Activated CD4-positive, alpha-beta T cell treated with anti-CD3 and anti-CD28 coated beads, Interleukin-2, amount 50 U/mL, for 4 hours (primary cell): ENCODE data around the gene SLC25A26.

Experiments
- DNase-seq, 2 experiments: peaks; one replicate each; pipeline ENCODE4 v3.0.0-alpha.2; 2020

Gene SLC25A26

DNA sequence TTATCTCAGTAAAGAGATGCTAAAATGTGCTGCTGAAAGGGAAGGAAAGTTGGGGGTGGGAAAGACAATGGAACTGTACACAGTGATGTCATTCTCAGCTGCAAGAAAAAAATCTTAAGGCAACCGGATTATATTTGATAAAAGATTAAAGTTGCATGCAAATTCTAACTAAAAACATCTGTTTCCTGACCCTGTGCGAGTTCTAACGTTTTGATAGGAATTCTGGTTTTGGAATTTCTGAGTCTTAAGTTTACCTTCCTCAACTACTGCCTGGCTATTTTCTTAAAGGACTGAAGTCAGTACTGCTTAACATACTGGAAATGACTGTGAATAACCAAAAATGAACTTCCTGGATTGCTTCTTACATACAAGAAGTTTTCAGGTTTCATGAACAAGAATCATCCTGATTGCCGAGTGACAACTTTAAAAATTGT lies 115.5 kb downstream of the SLC25A26 start:
- DNase-seq, result no peak

DNA sequence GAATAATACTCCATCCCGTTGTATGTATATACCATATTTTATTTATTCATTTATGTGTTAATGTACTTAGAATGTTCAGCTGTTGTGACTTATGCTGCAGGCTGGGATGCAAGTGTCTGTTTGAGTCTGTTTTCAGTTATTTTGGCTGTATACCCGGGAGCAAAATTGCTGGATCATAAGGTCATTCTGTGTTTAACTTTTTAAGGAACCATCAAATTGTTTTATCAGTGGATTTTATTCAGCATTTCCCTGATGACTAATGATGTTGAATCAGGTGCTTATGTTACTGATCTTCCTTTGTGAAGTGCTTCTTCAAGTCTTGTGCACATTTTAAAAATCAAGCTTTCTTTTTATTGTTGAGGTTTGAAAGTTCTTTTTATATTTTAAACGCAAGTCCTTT lies 118.1 kb downstream of the SLC25A26 start:
- no peak for DNase-seq

DNA sequence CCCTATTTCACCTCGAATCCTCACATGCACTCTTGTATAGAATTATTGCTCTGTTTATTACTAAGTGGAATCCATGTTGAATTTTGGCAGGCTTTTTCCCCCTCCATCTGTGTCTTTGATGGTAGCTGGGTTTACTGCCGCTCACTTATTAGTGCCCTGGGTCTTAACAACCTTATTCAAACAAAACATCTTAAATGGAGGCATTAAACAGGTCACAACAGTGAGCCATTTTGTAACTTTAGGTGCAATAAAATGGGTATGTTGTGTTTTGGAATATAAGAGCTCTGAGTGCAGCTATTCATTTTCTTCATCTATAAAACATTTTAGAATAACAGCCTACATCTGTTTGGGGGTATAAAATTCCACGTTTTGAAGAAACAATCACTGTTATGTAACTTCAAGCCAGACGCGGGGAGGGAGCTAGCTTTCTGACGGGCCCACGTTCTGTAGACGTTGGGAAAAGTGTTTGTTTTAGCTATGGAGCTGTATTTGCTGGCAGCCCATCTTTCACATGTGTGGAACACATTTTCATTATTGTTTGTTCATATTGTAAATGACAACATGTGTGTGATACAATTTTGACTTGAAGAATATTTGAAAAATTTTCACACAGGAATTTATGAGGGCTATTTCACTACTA lies 122.0 kb downstream of the SLC25A26 start:
- DNase-seq, result no peak

DNA sequence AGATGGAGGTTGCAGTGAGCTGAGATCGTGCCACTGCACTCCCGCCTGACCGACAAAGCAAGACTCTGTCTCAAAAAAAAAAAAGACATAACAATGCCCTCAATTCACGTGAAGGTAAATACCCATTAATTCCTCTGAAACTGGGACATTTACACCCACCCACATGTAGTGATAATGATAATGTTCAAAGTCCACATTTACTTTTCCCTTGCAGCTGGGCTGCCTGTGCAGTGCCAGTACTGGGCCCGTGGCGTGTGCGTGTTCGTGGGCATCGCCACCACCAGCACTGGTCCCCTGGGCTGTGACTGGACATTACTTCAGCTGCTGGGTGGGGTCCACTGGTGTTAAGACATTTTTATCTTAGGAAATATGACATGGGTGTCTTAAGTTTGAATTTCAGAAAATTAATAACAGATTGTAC lies 123.6 kb downstream of the SLC25A26 start:
- no peak for DNase-seq

DNA sequence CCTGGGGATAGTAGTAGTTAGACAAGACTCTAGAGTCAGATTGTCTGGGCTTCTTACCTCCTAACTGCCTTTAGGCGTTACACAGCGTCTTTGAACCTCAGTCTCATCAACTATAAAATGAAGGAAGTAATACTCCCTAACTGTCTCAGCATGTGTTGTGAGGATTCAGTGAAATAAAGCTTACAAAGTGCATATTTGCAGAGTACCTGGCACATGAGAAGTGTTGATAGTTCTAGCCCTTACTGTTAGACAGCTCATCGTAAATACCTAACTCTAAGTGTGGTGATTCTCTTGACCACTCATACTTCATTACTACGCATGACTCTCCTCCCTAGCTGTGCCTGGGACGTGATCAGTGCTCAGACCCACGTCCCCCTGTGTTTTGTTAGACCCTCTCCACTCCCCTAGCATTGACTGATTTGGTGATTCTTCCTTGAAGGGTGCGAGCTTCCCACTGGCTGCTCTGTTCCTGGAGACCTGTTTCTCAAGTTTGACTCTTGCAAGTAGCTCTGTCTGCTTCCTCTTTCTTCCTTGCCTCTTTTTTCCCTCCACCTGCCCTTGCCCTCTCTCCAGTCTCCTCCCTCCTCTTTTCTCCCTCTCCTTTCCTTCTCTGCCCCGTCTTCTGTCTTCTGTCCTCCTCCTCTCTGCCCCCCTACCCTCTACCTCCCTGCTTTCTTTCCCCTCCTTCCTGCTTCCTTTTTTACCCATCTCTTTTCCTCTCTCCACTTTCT lies 124.2 kb downstream of the SLC25A26 start:
- DNase-seq, result no peak

DNA sequence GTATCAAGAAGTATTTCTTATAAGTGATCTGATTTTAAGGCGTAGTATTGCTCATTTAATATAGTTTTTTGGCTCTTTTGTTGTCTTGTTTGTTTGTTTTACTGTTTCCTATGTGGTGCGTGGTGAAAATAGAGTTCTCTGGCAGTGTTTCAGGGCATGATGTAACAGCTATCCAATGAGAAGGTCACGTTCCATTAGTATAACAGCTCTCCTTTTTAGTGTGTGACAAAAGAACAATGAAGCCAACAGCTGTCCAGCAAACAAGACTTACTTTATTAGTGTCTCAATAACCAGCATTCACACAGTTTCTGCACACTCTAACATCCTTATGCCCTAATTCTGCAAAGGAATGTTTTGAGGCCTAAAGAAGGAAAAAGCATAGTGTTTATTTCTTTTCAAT lies 127.9 kb downstream of the SLC25A26 start:
- DNase-seq, result no peak

DNA sequence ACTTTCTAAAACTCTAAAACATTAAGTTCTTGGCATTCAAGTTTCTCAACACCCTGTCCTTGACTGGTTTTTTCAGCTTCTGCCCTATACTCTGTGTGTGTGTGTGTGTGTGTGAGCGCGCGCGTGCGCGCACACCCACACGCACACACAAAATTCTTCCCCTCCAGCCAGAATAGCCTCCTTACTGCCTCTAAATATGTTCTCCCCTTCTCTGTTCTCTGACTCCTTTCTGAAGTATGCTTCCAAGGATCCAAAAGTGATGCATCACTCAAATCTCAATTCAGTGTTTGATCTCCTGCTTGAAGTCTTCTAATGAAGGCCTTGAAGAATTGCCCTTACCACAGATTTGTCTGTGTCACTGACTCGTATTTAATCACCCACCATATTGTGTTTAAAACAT lies 129.8 kb downstream of the SLC25A26 start:
- DNase-seq, result no peak

DNA sequence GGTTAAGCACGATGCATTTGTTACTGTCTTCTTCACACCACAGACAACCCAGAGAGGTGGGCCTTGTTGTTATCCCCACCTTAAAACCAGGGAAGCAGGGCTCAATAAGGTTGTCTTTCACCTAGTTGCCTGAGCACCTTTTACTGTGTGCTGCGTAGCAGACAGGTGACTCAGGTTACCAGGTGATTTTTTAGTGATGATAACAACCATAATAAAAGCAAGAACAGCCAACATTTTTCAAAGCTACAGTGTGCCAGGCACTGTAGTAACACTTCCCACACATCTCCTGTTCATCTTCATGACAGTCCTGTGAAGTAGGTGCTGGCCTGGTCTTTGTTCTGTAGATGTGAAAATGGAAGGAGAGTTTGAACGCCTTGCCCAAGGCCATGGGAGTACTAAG lies 132.2 kb downstream of the SLC25A26 start:
- DNase-seq, result no peak

DNA sequence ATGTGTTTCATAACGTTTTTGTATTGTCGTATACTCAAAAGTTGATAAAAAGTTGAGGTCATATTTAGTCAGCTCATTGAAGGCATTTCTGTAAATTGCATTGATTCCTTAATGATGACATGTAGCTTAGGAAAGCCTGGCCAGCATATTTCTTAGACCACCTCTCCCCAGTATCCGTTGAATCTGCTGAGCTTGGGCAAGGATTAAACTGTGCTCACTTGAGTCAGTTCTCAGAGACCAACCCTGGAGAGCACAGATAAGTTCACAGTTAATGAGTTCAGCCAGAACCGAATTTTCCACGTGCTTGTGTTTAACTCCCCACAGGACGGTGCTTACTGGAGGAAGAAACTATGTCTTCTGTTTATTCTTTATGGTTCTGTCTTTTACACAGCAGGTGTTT lies 132.7 kb downstream of the SLC25A26 start:
- no peak for DNase-seq

DNA sequence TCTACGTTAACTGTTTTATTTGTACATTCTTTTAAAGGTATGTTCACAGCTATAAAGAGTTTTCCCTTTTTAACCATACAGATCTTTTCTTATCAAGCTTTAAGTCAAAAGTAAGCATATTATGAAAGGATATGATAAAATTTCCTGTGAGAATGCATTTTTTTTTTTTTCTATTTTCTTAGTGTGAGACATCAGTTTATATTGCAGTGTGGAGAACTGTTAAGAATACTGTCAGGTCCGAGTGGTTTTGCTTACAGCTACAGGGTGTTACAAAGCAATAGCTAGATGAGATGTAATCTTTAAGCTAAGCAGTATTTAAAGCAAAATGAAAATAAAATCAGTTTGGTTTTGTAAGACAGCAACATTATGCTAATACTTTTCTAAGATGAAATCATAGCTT lies 133.2 kb downstream of the SLC25A26 start:
- no peak for DNase-seq

DNA sequence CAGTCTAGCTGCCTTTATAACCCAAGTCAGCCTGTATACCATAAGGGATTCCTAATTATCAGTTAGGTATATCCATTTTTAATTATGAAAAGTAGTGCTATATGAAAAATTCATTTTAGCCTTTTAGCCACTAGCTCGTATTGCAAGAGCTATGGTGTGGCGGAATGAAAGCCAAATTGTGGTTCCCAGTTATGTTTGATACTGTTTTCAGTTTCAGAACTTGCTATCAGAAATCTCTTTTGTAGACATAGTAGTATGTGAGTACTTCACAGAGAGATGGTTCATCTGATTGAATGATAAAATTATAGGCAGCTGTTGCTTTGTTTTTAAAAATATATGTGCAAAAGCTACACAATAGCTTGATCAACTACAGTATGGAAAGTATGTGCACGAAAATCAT lies 134.6 kb downstream of the SLC25A26 start:
- no peak for DNase-seq

DNA sequence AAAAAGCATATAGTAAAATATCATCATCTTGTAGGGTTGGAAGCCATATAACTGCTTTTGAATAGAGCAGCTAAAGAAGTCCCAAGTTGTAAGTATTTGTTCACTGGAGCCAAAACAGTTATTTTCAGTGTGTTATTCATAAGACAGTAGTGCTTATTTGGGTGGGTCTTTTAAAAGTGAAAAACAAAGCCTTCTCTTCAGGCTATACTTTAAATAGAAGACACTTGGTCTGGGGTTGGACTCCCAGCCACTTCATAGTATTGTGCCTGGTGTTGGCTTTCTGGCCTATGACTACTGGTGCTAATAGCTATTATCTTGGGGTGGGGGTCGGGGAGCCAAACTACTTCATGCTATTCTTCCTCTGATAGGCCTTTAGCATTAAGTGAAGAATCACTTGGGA lies 135.2 kb downstream of the SLC25A26 start:
- DNase-seq, result no peak

DNA sequence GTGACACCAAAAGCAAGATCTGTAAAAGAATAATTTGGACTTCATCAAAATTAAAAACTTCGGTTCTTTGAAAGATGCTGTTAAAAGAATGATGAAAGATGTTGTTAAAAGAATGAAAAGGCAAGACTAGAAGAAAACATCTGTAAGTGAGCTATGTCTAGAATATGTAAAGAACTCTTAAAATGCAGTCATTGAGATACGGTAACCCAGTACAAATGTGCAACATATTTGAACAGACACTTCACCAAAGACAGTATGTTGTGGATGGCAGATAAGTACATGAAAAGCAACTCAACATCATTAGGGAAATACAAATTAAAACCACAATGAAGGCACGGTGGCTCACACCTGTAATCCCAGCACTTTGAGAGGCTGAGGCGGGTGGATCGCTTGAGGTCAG lies 140.6 kb downstream of the SLC25A26 start:
- DNase-seq, result no peak

DNA sequence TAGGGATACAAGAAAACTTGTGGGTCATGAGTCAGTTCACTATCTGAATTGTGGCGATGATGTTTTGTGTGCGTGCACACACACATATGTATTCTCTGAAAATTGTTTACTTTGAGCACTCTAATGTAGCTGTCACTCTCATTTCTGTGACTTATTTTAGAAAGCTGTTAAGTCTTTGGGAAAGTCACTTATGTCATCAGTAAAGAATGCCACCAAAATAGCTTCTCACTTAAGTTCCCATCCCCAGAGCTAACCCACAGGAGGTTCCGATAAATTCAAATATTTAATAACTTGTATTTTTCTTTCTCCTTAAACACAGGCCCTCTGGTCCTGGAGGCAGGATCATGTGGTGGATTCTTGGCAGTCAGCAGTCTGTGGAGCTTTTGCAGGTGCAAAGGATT lies 141.7 kb downstream of the SLC25A26 start:
- no peak for DNase-seq

DNA sequence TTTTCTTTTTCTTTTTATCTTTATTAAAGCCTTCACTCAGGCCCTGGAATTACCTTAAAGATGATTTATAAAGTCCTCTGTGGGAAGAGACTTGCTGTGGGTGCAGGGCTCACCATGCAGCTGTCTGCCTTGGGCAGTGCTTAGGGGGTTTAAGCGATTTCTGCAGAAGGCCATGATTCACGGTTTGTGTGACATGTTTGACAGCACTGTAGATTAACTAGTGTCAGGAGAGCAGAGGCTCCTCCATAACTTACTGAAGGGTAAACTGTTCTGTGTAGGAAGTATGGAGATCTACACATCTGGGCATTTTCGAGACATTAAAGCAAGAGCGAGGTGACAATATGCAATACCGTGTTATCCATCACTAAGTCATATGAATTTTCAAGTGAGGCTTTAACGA lies 142.3 kb downstream of the SLC25A26 start:
- DNase-seq, result no peak

DNA sequence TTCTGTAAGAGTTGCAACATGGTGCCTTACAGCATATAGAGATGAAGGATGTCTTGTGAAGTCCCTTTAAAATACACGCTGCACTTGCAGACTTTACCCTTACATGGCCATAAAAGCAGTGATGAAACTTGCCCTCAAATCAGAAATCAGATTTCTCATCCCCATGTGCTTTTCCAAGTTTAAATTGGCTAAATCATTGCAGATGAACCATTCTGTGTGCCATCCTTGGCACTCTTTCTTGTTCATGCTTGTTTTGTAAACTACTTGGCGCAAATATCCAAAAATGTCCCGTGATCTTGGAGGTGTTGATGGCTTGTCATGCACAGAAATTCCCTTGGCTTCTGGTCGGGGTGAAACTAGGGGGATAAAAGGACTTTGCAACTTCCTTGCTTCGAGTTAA lies 144.3 kb downstream of the SLC25A26 start:
- DNase-seq, result no peak

DNA sequence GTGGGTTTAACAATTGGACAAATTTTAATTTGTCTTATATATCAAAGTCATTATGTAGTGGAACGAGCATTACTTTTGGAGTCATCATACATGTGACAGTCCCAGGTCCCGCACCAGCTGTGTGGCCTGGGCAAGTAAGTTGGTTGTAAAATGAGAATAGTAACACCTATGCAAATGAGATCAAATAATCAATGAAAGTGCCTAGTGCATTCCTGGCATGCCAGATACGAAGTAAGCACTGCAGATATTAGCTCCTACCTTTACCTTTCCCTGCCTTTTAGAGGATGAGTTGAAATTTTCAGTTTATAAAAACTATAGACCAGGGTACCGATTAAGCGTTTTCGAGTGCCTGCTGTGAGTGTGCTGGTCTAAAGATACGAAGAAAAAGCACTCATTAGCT lies 145.9 kb downstream of the SLC25A26 start:
- DNase-seq, result no peak

DNA sequence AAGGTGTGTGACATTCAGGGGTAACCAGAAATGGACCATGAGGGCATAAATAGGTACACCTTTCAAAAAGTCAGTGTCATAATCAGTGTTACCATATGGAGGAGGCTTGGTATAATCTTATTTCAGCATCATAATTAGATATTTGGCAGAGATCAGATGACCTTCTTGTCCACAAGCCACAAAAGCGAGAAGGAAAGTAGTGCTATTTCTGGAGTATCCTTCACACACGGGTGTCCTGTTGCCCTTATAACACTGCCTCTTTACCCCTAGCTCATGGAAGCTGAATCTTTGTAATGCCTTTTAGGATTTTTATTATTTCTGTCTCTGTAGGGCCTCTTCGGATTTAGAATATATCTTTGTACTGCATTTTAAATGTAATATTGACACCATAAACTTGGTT lies 147.2 kb downstream of the SLC25A26 start:
- no peak for DNase-seq

DNA sequence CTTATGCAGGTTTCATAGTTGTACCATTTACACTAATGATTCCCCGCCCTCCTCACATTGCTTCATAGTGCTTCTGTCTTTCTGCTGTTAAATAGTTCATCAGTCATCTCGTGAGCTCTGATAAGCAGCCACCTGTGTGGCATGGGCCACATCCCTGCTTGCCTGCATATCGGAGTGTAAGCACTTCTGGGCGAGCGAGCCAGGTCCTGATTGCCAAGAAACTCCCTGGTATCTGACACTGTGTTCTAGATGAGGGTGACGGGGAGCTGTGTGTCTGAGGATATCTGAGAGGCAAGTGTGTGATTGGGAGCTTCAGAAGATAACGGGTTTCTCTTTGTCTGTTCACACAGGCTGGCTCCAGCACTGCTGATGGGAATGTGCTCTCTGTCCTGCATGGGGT lies 149.4 kb downstream of the SLC25A26 start:
- DNase-seq, result no peak

DNA sequence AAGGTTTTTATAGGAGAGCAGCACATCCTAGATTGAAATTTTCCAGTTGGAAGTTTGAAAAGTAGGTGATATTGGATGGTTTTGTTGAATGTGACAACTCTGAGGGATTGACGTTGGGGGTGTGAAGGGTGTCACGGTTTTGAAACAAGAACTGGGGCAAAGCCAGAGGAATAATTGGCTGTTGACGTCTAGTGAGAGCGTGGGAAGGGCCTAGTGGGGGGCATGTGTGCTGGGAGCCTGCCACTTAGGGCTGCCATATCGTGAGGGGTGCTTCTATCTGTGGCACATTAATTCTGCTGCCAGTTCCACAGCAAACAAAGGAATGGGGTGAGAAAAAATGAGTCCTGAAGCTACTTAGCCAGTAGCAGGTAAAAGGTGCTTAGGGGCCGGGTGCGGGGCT lies 150.6 kb downstream of the SLC25A26 start:
- no peak for DNase-seq

DNA sequence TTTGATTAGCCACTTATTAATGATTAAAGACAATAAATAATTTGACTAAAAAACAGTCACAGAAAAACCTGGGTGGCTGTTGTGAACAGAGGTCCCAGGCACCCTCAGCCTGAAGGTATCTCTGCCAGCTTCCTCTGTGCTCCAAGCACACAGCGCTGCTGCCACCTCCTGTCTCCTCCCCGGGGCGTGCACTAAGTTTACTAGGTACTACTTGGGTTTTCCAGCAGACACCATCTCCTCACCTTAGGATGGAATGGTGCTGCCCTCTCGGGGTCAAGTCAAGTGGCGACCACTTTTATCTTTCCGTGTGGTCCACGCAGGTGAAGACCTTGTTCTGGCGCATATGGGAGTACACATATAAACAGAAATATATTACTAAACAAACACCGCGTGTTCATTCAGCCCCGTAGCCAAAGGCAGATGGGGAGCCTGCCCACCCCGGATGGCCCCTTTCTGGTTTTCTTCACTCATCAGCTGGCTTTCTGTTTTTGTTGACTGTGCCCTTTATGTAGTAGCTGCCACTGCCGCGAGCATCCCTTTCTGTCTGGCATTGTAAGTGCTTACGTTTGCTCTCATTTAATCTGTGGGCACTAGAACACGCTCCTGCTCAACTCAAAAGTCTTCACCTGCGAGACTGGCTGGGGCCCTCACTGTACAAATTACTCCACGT lies 152.0 kb downstream of the SLC25A26 start:
- DNase-seq, result no peak

DNA sequence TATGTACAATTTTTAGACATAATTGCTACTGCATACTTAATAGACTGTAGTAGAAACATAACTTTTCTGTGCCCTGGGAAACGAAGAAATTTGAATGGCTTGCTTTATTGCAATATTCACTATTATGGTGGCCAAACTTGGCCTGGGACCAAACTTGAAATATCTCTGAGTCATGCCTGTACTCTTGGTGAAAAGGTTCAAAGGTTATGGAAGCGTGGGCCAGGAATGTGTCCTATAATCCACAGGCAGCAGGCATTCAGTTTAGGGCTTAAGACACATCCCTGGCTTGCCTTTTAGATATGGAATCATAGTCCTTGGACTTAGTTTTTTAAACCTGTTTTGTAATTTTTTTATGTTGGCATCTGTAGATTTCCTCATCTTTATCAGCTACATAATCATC lies 155.8 kb downstream of the SLC25A26 start:
- DNase-seq, result no peak

DNA sequence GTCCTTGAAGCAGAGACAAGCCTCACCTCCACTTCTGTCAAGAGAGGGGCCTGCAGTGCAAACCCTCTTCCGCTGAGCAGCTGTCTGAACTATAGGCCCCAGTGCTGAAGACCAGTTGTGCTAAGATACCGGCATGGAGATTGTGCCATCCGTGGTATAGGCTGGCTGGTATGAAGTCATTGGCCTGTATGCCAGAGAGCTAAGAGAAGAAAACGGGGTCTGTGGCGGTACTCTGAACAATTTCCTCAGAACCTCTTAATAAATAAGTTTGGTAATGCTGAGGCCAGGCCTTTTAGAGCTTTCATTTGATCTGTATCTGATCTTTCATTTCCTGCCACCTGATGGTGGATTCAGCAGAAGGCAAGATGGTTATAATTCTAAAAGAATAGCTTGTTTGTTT lies 157.0 kb downstream of the SLC25A26 start:
- no peak for DNase-seq

DNA sequence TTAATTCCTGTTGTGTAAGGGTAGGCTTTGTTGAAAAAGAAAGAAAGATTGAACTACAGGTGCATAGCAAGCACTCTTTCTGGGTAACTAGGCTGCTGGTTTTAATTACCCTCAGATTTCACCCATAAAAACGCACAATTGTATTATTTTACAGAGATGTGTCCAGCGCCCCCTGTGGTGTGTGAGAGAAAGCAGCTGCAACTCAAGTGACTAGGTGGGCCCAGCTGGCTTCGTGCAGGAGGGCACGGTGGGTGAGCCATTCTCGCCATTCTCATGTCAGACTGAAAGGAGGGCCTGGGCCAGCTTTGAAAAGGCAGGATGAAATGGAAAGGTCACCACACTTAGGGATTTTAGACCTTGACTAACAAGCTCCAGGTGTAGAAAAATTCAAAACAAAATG lies 157.5 kb downstream of the SLC25A26 start:
- peak; percentile 19 to 29 for DNase-seq
